Nephron (organoid): Measurements from ENCODE around the gene SMYD1.

Experiments
- H3K27ac Mint-ChIP-seq, 3 experiments: 2 replicates each; pipeline ENCODE4 v1.8.0; 2020; ENCODE audit warnings: mixed read lengths in 3 of 3, mild to moderate bottlenecking in 2 of 3, moderate library complexity in 1 of 3
- H3K27me3 Mint-ChIP-seq: 2 replicates; pipeline ENCODE4 v1.8.0; 2021; ENCODE audit warnings: low read depth, mild to moderate bottlenecking, moderate library complexity, mixed read lengths
- H3K36me3 Mint-ChIP-seq: 2 replicates; pipeline ENCODE4 v1.8.0; 2020; ENCODE audit warnings: low read depth, mixed read lengths
- H3K4me1 Mint-ChIP-seq: 2 replicates; pipeline ENCODE4 v1.8.0; 2020; ENCODE audit warnings: mixed read lengths
- H3K4me3 Mint-ChIP-seq, 3 experiments: 2 replicates each; pipeline ENCODE4 v1.8.0; 2020; ENCODE audit warnings: mild to moderate bottlenecking in 3 of 3, mixed read lengths in 3 of 3, moderate library complexity in 2 of 3
- H3K9me3 Mint-ChIP-seq: 2 replicates; pipeline ENCODE4 v1.8.0; 2020; ENCODE audit warnings: mixed read lengths
- TF ChIP-seq, protein P1 (sequence below), 3 experiments: fragments of 200-600 bp; sonication (generic); IDR thresholded peaks; one replicate each; pipeline ENCODE4 v1.5.0; 2021; ENCODE audit warnings: antibody characterized with exemption in 3 of 3; ENCODE audit not compliant: unreplicated experiment in 3 of 3

The SMYD1 gene

GRCh38 chr2:88114889-88115288 lies 47.3 kb downstream of the SMYD1 start:
- H3K27me3 Mint-ChIP-seq, result no peaks in the 10 kb centered on the region
- peak overlapping the region in 2 of 3 experiments; percentile 4 to 12 for H3K27ac Mint-ChIP-seq
- H3K4me1 Mint-ChIP-seq, result peaks cover 23% of the 10 kb centered on the region
- H3K9me3 Mint-ChIP-seq, result no peaks in the 10 kb centered on the region
- no peaks in the 10 kb centered on the region for H3K36me3 Mint-ChIP-seq
- no peak overlapping the region for H3K4me3 Mint-ChIP-seq
- TF ChIP-seq, protein P1, sequence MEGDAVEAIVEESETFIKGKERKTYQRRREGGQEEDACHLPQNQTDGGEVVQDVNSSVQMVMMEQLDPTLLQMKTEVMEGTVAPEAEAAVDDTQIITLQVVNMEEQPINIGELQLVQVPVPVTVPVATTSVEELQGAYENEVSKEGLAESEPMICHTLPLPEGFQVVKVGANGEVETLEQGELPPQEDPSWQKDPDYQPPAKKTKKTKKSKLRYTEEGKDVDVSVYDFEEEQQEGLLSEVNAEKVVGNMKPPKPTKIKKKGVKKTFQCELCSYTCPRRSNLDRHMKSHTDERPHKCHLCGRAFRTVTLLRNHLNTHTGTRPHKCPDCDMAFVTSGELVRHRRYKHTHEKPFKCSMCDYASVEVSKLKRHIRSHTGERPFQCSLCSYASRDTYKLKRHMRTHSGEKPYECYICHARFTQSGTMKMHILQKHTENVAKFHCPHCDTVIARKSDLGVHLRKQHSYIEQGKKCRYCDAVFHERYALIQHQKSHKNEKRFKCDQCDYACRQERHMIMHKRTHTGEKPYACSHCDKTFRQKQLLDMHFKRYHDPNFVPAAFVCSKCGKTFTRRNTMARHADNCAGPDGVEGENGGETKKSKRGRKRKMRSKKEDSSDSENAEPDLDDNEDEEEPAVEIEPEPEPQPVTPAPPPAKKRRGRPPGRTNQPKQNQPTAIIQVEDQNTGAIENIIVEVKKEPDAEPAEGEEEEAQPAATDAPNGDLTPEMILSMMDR (IDR thresholded peaks at IDR 0.05; ENCODE audit: unreplicated experiment in 3 of 3), result no peak

GRCh38 chr2:88115825-88116518 lies 48.3 kb downstream of the SMYD1 start:
- Mint-ChIP-seq H3K36me3 (no peaks in the 10 kb centered on the region), H3K4me3 (no peak overlapping the region), H3K27me3 (no peaks in the 10 kb centered on the region), H3K4me1 (peaks cover 25% of the 10 kb centered on the region), H3K27ac (no peak overlapping the region), H3K9me3 (no peaks in the 10 kb centered on the region)
- TF ChIP-seq, protein P1 (IDR thresholded peaks at IDR 0.05; ENCODE audit: unreplicated experiment in 3 of 3), result no peak

DNA sequence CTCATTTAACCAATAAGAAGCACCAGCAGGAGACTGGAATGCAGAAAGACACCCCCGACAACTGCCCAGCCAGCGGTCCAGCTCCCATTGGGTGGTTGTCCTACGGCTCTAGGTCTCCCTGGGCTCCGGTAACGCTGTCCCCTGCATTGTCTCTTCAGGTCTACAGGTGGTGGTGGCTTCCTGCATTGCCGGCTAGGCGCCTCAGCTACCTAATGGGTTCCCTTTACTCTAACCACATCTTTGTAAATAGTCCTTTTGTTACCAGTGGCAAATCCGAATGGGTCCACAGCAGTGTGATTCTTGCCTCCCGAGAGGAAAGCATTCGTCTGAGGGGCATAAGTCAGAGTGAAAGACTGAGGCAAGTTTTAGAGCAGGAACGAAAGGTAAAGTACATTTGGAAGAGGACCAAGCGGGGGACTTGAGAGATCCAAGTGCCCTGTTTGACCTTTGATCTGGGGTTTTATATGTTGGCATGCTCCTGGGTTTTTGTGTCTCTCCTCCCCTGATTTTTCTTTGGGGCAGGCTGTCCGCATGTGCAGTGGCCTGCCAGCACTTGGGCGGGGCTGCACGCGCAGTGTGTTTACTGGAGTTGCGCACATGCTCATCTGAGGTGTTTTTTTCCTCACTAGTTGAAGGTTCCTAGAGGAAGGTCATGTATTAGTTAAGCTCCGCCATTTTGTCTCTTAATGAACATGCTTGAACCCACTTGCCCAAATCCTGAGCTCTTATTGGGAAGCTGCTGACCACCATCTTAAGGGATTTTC lies 49.2 kb downstream of the SMYD1 start:
- no peak overlapping the region for H3K4me3 Mint-ChIP-seq
- TF ChIP-seq, protein P1 (IDR thresholded peaks at IDR 0.05; ENCODE audit: unreplicated experiment in 3 of 3), result no peak
- no peaks in the 10 kb centered on the region for H3K9me3 Mint-ChIP-seq
- peaks cover 4% of the 10 kb centered on the region for H3K27me3 Mint-ChIP-seq
- no peaks in the 10 kb centered on the region for H3K36me3 Mint-ChIP-seq
- peaks cover 27% of the 10 kb centered on the region for H3K4me1 Mint-ChIP-seq
- no peak overlapping the region for H3K27ac Mint-ChIP-seq

GRCh38 chr2:88117973-88118372 lies 50.3 kb downstream of the SMYD1 start:
- Mint-ChIP-seq H3K9me3 (no peaks in the 10 kb centered on the region), H3K4me3 (no peak overlapping the region), H3K4me1 (peaks cover 27% of the 10 kb centered on the region), H3K27ac (no peak overlapping the region), H3K27me3 (peaks cover 4% of the 10 kb centered on the region), H3K36me3 (no peaks in the 10 kb centered on the region)
- TF ChIP-seq, protein P1 (IDR thresholded peaks at IDR 0.05; ENCODE audit: unreplicated experiment in 3 of 3), result no peak

DNA sequence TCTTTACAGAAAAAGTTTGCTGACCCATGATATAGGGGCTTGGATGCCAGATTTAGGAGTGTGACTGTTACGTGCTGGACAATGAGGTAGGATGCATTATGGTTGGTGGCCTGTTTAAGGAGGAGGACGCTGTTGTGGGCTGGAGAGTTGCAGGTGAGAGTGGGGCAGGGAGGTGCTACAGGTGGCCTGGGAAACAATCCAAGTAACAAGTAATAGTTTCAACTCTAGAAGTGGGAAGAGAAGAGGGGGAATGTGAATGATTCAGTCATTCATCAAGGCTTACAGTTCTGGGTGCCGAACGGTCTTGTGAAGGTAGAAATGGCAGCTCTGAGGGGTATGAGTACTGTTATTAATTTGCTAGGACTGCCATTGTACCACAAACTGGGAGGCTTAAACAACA lies 54.1 kb downstream of the SMYD1 start:
- Mint-ChIP-seq H3K36me3 (no peaks in the 10 kb centered on the region), H3K27ac (peak overlapping the region in 1 of 3 experiments; percentile 10), H3K9me3 (no peaks in the 10 kb centered on the region), H3K27me3 (peaks cover 8% of the 10 kb centered on the region), H3K4me1 (peaks cover 20% of the 10 kb centered on the region), H3K4me3 (no peak overlapping the region)
- TF ChIP-seq, protein P1 (IDR thresholded peaks at IDR 0.05; ENCODE audit: unreplicated experiment in 3 of 3), result no peak
